GM21825 (cell line): Measurements from ENCODE around the gene CDH6.

Experiments used
- ATAC-seq: cut with Tn5 transposase; IDR thresholded peaks from one replicate; pipeline ENCODE4 v1.9.1; 2021; ENCODE audit warnings: mild to moderate bottlenecking, moderate library complexity; ENCODE audit not compliant: unreplicated experiment

Gene CDH6

DNA sequence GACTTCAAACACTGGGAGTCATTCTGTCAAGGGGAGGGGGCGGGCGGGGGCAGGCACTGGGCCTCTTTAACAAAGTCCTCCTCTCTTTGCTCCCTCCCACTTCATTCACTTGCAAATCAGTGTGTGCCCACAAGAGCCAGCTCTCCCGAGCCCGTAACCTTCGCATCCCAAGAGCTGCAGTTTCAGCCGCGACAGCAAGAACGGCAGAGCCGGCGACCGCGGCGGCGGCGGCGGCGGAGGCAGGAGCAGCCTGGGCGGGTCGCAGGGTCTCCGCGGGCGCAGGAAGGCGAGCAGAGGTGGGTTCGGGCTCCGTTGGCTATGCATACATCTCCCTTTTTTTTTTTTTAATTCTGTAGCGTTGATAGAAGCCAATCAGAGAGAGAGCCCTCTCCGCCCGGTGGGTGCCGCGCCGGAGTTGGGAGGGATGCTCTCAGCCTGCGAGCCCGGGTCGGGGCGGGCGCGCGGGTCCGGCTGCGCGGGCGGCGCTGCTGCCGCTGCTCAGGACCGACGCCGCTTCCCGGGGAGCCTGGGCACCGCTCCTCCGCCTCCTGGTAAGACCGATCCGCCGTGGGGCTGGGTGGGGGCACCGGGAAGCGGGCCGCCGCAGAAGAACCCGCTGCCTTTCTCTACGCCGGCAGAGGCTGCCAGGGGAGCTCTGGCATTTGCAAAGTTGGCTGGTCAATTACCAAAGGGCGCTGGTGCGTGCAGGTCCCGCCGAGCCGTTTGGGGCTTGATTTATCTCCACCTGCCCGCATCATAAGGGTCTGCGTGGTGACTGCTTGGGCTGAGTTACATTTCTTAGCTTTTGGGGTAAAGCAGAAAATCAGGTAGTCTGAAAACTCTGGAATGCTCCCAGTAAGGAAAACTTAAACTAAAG, at the start of gene CDH6:
TSS of gene CDH6 (plus strand) at position 96 of the 877 bp plus-strand sequence. CDS start 73,788 bp downstream, outside the sequence.
- ATAC-seq: no peak

DNA sequence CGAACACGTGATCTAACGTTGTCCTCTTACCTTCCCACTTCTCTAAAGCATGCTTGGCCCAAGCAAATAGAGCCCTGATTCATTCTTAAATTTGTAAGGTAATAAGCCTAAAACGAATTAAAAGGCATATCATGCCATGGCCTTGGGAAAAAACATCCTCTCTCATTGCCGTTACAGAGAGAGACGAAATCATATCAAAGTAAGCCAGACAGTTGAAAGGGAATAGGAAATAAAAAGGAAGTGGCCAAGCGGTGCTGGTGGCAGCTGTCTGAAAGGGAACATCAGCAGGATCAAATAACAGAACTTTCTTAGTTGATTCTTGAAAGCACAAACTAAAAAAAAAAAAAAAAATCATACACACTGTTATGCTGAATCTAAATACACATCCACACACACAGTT, 49.1 kb upstream of the CDH6 start:
- no peak for ATAC-seq

DNA sequence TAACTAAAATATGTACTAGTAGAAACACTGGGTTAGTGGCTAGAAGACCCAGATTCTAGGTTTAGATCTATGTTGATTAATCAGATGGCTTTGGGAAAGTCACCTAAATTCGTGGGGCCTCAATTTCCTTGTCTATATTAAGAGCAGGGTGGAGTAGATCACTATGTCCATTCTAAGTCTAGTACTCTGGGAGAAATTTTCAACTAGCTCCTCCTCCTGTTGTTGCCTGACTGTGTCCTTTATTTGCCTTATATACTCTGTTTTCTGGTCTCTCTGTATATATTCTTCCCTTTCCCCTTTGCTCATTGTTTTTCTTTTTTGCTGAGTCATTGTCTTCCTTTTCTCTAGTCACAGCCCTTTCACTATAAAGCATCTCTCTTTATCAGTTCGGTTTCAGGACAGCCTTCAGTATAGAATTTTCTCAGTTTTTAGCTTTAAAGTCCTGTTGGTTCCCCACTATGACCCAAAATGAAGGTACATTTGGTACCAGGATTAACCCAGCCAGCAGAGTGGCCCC, 44.5 kb upstream of the CDH6 start:
- ATAC-seq: no peak

DNA sequence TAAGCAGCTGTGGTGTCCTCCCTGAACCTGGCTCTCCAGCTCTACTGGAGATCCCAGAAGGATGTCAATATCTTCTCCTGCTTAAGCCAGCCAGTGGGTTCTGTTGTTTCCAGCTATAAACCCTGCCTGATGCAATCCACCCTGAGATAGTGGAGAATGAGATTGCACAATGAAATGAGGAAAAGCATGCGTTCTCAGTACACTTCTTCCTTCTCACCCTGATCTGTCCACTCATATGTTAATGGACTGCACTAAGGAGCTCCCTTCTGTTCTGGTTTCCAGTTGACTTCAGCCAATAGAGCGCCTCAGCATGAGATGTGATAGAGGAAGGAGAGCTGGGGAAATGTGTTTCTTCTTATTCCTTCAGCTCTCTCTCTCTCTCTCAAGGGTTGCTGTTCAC, 40.0 kb upstream of the CDH6 start:
- no peak for ATAC-seq

DNA sequence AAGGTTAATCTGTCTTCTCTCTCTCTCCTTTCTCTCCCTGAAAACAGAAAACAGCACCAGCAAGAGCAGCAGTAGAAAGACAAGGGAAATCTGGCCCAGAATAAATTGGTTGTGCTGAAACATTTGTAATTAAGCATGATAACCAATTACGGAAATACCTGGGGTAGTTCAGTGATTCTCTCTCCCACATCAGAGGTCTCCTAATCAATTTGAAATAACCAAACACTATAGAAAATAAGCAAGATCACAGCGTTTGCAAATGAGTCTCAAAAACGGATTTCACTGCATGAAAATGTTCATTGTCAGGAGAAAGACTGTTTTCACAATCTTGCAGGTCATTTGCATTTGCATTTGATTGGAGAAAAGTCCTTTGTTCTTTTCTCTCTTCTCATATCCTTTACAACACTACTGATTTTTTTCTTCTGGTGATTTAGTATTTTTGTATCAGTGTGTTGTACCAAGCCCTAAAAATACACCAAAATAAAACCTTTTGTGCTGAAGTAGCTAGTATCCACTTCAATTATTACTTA, 36.8 kb upstream of the CDH6 start:
- no peak for ATAC-seq

DNA sequence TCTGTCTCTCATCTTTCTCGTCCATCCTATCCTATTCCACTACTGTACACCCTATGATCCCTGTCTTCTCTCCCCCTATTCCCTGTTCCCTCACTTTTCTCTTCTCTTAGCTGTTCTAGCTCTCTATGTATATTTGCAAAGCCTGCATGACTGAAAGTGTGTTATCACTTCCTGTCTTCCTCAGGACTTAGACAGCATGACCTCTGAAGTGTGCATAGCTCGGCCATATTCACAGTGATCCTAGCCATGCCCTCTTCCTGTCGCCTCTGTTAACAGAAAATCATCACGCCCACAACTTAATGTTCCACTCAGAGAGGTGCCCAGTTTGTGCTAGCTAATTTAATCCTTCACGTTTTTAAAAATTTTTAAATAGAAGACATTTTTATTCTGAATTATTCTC, 35.8 kb upstream of the CDH6 start:
- no peak for ATAC-seq

DNA sequence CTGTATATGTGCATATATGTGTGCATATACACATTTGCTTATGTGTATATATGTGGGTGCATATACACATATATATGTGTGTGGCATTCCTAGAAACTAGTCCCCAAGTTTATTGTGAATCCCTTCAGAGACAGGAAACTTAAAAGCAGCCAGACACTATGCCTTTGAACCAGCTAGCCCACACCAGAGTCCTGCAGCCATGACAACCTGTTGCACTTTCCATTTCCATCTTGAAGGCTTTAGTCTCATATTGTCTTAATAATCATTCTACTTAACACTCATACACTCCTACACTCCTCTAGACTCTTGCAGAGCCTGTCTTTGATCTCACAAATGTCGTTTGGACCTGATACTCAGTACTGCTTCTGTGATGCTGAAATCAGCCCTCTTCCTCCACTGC, 34.8 kb upstream of the CDH6 start:
- no peak for ATAC-seq

DNA sequence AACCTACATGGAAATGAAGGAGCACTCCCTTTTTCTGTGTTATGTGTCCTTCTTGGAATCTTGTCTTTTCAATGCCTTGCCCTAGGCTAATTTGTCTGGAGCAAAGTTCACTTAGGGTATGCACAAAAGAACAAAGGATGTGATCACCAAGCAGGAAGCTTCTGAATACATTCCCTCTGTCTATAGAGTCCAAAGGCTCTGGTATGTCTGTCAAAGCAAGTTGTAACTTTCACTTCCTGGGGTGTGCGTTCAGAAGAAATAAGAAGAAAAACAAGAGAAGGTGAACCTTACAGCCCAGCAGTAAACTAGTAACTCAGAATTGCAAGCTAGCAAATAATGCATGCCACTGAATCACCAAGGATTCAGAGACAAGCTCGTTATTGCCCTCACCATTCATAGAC, 31.7 kb upstream of the CDH6 start:
- no peak for ATAC-seq

DNA sequence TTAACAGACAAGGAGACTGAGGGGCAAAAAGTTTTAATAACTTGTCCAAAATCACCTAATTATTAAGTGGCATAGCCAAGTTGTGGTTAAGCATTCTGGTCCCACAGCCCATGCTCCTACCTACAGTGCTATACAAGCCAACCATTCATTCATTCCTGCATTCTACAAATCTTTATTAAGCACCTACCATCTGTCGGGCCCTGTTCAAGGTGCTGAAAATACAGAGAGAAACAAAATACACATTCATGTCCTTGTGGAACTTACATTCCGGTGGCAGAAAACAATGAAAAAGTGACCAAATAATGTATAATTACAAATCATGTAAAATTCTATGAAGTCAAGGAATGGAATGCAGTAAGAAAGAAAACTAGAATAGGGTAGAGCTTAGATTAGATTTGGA, 27.8 kb upstream of the CDH6 start:
- ATAC-seq: no peak

DNA sequence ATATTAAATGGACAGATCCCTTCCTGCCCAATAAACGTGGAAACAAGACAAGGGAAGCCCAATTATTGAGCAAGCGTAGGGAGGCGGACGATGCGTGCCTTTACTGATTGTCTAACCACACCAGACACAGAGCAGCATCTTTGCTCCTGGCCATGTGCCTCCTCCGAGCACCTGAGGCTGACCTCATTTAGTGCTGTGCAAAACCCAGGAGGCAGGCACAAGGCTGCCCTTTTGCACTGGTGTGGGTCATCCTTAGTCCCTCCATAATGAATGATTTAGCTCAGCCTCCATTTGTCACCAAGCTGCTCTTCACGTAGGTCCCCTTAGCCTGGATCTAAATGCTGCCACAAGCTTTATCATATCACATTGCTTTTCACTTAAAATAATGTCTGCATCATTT, 24.1 kb upstream of the CDH6 start:
- ATAC-seq: no peak

DNA sequence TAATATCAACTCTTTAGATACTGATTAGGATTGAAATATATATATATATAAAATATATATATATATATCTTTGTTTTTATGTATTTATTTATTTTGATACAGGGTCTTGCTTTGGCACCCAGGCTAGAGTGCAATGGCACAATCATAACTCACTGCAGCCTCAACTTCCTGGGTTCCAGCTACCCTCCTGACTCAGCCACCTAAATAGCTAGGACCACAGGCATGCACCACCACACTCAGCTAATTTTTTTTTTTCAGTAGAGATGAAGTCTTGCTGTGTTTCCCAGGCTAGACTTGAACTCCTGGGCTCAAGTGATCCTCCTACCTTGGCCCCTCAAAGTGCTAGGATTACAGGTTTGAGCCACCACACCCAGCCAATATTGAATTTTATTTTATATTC, 20.6 kb upstream of the CDH6 start:
- ATAC-seq: no peak

DNA sequence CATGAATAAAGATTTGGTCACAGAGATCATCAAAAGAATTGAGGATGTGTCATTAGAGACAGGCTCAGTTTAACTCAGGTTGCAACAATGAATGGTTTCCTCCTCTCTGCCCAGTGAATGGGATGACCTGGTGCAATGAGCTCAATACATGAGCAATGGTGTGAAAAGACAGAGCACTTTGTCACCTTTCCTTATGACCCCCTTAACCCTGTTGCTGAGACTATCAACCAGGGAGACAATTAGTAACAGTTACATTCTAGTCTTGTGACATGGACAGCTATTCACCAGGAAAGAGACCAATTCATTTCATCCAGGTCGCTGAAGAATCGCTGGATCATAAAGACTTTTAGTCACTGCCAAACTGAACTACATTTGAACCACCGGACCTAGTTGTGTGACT, 19.9 kb upstream of the CDH6 start:
- ATAC-seq: no peak

DNA sequence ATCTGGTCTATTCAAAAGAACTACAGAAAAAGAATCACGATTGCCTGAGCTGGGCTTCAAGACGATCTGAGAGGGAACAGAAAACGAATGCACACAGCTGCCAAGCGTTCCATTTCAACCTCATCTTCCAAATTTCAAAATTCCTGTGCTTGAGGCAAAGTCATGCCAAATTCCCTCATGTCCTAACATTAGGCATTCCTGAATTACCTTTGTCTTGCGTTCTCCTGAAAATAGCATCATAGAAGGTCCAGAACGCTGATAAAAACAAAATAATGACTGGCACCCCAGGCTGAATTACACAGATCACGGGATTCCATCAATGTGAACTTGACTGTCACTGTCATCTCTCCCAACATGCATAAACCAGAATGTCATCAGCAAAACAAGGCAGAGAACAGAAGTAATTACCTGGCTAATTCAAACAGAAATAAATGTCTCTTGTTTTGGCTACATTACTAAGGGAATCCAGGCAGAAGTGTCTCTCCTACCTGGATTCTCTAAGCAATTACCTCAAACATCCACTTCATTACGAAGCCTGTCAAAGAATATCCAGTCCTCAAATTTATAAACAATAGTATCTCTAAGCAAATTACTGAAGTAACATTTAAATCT, 12.0 kb upstream of the CDH6 start:
- no peak for ATAC-seq

DNA sequence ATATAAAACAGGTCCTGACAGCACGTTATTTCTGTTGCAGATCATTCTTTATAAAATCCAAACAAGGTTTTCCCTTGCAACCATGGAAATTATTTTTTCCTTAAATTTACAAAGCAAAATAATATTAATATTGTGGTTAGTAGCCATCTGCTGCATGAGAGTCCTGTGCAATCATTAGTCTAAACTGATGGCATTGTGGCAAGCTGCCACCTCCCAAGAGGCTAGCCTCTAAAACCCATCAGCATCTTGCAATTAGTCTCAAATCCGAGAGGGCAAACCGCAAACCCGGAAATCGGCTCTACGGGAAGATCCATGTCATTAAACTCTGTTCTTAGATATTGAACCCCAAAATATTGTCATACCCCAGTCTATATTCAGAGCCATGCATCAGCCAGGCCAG, 11.3 kb upstream of the CDH6 start:
- ATAC-seq: no peak

DNA sequence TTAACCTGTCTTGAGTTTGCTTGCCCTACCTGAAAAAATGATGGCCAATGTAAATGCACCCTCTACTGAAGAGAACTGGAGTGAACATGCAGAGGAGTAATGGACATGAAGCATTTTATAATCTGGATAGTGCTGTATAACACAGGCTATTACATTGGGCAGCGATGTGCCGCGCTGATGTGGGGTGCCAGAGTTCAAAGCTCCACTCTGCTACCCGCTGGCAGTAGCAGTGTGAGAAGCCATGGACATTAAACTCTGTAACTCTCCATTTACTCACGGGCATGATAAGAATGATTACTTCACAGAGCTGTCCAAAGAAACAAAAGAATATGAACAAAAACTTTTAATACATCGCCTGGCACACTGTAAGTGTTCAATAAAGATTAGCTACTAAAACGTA, 7.5 kb upstream of the CDH6 start:
- ATAC-seq: no peak

DNA sequence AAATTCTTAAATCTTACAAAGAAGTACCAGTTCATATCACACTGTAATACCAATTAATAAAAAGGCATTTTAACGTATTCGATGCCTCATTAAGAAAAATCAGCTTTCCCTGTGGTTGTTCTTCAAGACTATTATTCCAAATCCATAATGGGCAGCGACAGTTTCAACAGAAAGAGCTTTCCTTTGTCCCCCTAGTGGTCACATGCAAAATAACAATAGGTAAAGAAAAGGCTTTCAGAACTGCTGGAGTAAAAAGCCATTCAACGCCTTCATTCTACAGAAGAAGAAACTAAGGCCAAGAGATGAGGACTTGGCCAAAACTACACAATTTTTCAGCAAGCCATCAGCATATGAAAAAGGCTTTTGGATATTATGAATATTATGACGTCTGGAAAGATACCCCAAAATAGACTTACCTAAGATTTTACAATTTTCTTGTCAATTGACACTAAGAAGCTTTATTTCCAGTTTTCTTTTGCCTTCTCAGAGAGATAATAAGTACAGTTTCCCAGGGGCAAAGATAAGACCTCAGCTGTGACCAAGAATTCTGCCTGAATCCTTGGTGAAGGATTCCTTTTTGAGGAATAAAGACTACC, 6.7 kb upstream of the CDH6 start:
- no peak for ATAC-seq

DNA sequence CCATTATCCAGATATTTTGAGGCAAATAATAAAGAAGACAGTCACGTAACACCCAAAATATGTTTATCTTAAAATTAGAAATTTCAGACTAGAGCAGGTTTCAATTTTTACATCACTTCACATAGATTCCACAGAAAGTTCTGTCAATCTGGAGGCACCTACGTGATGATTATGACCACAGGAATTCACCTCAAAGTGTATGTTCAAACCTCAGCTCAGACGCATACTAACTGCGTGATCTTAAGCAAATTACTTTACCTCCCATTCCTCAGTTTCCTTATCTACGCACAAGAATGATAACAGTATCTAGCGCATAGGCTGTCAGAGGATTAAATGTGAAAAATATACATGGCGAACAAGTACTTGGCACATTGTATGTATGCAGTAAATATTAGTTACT, 5.9 kb upstream of the CDH6 start:
- ATAC-seq: no peak

DNA sequence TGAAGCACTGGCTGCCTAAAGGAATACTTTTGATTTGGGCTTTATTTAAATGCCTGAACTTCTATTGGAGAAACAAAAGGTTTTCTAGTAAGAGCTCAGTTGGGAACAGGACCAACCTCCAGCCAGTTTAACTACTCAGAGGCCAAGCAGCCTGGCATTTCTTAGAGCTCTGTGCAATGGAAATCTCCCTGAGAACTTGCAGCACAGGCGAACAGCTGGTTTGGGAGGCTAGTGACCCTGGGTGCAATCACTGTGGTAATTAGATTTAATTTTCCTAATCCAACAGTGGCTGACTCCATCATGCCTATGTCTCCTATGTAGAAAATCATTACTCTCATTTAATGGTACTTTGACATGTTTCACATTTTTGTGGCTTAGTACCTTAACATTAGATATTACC, 1.0 kb upstream of the CDH6 start:
- ATAC-seq: no peak

DNA sequence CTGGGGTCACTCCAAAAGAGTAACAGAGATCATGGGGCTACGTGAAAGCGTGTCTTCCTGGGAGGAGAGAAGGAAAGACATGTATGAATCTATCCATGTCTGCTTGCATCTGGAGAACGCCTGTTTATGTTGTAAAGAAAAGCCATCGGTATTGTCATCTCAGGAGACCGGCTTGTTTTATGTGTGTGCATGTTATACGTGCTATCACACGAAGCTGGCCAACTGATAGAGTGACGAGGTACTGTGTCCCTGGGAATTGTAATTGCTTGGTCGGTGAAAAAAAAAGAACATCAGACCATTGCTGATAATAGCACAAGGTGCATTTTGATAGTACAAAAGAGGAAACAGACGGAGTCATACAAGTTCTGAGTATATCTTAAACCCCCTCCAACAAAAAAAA, 370 bp upstream of the CDH6 start:
- ATAC-seq: no peak

DNA sequence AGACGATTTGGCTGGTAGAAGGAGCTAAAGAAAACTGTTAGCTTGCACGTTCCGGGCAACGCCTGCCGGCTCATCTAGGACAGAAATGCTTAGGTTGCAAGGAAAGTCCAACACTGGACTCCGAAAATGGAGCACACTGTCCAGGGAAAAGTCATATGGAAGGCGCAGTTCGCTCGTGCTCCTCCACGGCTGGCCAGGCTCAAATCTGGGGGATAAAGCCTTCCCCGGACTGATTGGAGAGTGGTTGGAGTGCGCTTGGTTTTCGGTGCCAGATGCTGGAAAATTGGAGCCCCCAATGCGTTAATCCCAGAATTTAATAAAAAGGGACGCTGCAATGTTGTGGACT, 955 bp downstream of the CDH6 start:
- ATAC-seq: no peak

DNA sequence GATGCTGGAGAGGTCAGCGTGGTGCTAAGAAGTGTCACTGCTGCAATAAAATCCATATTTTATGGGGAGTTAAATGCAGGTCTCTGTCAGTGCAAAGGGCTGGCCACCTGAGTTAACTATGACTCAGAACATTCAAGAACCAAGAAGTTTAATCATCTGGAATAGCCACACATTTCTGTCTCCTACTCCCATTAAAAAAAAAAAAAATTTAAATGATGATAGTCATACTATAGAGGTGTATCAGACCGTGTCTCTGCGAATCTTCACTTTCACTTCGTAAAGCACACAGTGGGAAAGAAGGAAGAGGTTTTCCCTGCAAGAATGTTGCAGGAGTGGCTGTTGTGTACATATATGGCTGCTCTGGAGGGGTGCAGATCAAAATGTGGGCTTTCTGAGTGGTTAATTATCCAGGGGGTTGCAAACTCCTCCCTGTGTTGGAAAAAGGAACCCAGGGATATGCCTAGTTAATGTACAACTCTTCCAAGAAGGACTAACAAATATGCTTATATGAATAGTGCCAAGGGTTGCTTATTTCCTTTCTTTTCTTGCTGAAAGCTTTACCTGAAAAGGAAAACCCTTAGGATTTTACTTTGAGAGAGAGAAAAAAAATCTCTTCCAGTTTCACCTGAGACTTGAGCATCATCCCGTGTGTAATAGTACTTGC, 1.5 kb downstream of the CDH6 start:
- no peak for ATAC-seq
